HL-60/S4 treated with phorbol 12-myristate 13-acetate at 8.2 ng/mL for 4 days and 3 days (cell line): ENCODE measurements around the gene SZT2.

Source experiments
- in situ Hi-C: fragments of 300-500 bp; cut with MboI; formaldehyde crosslinking; loops from 2 replicates; pipeline ENCODE4 v1.15.0; 2022; ENCODE audit warnings: low sequenced_read_pairs

SZT2 gene

DNA sequence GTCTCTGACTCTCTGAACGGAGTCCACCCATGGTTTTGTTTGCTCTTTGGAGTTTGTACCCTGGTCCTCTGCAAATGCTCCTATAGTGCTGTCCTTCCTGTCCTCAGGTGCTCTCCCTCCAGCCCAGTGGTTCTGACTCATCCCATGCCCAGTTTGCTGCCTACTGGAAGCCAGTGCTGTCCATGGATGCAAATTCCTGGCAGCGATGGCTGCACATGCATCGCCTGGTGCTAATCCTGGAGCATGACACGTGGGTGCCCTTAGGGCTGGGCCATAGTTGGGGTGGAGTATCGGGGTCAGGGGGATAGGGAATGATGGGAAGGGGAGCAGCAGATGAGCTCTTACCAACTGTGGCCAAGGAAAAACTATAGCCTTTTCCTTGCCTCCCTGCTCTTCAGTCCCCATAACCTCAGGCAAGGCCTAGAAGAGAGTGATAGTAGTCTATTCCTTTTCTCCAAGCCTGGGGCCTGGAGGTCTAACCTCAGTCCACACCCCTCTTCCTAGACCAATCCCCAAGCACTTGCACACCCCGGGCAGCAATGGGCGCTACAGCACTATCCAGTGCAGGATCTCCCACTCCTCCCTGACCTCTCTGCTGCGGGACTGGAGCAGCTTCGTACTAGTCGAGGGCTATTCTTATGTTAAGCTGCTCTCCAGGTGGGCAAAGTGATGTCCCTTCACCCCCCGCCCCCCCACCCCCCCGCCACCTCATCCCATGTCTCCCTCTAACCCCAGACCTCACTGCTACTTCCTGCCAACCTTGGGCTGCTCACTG is 32.5 kb downstream of the SZT2 start:
- in situ Hi-C loops = no loop called here

- in situ Hi-C loops = no loop called here
Observed at GRCh38 chr1:43422995-43423671, 33.4 kb downstream of the SZT2 start.

- in situ Hi-C loops = no loop called here
Observed at GRCh38 chr1:43423672-43424550, 34.2 kb downstream of the SZT2 start.

DNA sequence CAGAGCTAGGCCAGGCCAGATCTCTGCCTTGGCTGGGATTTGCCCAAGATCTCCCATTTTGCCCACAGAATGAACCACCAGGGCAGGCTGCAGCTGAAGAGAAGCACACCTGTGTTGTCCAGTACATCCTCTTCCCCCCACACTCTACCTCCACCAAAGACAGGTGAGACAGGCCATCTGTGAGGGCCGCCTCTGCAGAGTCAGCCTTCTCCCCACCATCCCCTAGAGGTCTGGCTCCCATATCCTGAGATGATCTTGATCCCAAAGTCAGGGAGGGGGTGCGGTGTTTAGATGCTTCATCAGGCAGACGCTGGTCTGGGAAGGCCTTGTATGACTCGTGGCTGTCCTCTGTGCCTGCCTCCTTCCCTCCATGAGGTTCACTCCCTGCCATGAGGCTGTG is 35.3 kb downstream of the SZT2 start:
- in situ Hi-C loops = no loop called here

DNA sequence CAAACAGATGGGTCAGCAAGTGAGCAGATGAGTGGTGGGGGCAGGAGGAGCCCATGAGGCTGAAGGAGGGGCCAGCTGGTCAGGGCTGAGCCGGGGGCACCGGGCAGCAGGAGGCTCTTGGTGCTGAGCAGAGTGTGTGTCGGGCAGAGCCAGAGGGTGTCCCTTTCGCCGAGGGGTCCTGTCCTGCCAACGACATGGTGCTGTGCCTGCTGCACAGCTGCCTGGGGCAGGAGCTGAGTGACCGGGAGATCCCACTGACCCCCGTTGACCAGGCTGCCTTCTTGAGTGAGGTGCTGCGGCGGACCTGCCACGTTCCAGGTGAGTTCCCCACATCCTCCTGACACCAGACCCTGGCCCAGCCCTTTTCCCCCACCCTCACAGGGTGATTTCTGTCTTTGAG is 36.5 kb downstream of the SZT2 start:
- in situ Hi-C loops = no loop called here

GRCh38 chr1:43427524-43427923 is 37.8 kb downstream of the SZT2 start:
- in situ Hi-C loops = no loop called here

GRCh38 chr1:43427941-43428340 is 38.2 kb downstream of the SZT2 start:
- in situ Hi-C loops = no loop called here

- in situ Hi-C loops = no loop called here
Observed at GRCh38 chr1:43430831-43431230, 41.1 kb downstream of the SZT2 start.

- in situ Hi-C loops = no loop called here
Observed at GRCh38 chr1:43431676-43432075, 42.0 kb downstream of the SZT2 start.

DNA sequence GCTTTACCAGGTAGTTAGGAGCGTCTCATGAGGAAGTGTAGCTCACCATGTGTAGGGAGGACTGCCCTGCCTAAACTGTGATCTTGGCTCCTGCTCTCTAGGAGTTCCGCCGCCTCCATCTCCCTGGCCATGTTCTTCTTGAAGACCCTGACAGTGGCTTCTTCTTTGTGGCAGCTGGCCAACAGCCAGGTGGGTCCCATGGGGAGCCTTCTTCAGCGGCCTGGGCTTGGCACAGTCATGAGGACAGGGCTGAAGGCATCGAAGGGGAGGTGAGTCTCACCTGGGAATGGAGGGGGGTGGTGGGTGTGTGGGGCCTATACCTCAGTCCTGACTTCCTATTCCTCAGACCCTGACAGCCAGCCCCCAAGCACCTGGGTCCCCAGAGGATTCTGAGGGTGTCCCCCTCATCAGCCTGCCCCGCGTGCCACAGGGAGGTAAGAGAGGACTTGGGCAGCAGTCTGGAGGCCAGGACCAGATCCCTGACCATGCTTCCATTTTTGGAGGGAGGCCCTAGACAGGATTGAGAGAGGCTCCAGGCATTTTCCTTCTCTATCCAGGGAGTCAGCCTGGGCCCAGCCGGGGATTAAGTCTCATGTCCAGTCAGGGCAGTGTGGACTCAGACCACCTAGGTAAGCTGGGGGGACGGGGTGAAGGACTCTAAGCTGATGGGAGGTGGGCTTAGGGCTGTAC is 42.6 kb downstream of the SZT2 start:
- in situ Hi-C loops = no loop called here

- in situ Hi-C loops = no loop called here
Observed at GRCh38 chr1:43432907-43433306, 43.2 kb downstream of the SZT2 start.

- in situ Hi-C loops = no loop called here
Observed at GRCh38 chr1:43434256-43434655, 44.6 kb downstream of the SZT2 start.

DNA sequence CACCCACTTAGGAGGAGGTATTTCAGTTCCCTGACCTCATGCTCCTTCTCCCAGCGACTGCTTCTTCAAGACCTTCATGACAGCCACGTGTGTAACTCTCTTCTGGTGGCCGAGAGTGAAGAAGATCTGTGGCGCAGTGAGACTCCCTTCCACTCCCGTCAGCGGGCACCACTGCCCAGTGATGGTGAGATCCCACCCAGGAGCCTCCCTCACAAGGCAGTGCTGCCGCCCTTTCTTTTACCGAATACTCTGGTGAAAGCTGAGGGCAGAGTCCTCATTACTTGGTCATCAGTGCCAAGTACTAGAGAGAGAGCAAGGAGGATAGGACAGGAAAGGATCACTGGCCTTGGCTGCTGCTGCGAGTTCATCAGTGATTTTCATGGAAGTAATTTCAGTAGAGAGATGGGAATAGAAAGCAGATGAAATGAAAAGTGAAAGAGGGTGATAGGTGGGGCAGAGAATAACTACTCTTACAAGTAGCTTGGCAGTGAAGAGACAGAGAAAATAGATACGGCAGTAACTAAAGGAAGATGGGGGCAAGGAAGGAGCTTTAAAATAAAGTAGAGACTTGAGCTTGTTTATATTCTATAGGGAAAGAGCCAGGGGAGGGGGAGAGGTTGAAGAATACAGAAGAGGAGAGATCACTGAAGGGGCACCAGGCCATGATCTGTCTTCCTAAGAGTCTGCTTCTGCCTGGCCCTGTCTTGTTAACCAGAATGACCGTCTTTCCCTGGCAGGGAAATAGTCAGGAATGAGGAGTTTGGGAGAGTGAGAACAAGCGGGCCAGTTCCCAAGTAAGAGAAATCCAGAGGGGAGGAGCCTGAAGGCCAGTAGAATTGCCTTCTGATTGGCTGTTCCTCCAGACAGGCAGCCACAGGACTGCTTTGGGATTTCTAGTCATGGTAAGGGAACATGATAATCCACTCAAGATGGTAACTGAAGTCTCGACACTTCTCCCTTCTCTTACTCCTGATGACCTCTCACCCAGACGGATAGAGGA is 45.7 kb downstream of the SZT2 start:
- in situ Hi-C loops = no loop called here

GRCh38 chr1:43436371-43436770 is 46.7 kb downstream of the SZT2 start:
- in situ Hi-C loops = no loop called here

- in situ Hi-C loops = no loop called here
Observed at GRCh38 chr1:43437031-43437973, 47.6 kb downstream of the SZT2 start.

DNA sequence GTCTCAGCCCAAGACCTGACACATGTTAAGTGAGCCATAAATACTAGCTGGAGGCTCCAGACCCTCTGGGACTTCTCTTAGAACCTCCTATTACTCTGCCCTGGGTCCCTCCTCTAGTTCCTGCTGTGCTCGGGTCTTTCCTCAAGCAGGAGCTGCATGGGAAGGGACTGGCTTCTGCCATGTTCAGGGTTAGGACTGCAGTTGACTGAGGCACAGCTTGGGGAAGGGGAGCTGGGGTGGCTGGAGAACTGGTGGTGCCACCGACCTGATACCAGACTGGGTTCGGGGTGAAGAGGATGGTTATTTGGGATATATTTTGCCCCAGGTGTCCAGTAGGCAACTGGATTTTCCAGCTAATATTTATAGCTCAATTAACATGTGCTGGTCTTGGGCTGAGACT is 48.3 kb downstream of the SZT2 start:
- in situ Hi-C loops = no loop called here

GRCh38 chr1:43438576-43438952 is 48.9 kb downstream of the SZT2 start:
- in situ Hi-C loops = no loop called here

DNA sequence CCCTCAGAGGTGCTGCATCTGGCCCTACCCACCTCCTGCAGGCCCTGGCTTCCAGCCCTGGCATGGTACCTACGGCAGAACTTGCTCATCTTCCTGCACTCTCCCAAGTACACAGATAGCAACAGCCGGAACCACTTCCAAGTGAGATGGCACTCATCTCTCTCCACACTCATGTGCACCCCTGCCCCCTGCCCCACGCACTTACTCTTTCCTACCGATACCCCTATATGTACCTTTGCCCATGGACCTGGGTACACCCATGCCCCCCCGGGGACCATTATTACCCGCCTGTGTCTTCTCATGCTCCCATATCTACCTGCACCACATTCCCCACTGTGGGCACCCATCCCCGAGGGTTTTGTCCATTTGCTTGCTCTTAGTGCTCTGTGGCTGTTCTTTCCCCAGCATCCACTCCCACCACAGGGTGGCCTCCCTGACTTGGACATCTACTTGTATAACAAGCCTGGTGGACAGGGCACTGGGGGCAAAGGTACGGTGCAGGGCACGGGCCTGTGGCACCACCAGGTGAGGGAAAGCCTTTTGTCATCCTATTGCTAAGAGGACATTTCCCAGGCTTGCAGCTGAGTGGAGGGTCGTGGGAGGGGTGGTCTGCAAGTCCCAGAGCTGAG is 49.4 kb downstream of the SZT2 start:
- in situ Hi-C loops = no loop called here
